HG02884 (cell line): Measurements from ENCODE around the gene TNFRSF4.

Source experiments
- ATAC-seq: cut with Tn5 transposase; IDR thresholded peaks from one replicate; pipeline ENCODE4 v1.9.1; 2021; ENCODE audit warnings: mild to moderate bottlenecking, moderate library complexity; ENCODE audit not compliant: unreplicated experiment

TNFRSF4 gene

DNA sequence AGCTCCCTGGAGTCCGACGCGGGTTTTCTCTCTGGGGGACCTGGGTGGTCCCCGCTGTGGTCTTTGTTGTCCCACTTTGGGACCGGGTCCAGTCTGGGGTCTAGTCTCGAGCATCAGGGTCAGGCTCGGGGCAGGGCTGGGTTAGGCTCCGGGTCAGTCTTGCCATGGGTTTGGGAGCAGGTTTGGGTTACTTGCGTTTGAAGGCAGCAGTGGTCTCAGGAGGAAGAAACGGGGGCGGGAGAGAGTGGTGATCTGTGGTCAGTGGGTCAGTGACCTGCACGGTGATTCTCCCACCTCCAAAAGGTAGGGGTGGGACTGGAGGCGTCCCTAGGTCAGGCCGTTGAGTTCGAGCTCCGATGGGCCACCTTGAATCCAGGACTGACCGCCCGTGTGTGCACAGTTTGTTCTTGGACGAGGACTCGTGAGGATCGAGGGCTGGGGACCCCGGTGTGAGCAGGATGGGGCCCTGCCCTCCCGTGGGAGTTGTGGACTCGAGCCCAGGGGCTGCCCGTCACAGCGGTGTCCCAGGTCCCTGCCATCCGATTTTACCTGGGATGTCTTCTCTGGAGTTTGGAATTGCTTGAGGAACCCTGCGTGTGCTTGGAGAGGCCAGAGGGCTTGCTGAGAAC is 20.3 kb upstream of the TNFRSF4 start:
- ATAC-seq, result no peak

GRCh38 chr1:1233567-1233892 is 19.6 kb upstream of the TNFRSF4 start:
- ATAC-seq, result no peak

- ATAC-seq, result no peak
Measured at GRCh38 chr1:1232796-1233566, 19.0 kb upstream of the TNFRSF4 start.

DNA sequence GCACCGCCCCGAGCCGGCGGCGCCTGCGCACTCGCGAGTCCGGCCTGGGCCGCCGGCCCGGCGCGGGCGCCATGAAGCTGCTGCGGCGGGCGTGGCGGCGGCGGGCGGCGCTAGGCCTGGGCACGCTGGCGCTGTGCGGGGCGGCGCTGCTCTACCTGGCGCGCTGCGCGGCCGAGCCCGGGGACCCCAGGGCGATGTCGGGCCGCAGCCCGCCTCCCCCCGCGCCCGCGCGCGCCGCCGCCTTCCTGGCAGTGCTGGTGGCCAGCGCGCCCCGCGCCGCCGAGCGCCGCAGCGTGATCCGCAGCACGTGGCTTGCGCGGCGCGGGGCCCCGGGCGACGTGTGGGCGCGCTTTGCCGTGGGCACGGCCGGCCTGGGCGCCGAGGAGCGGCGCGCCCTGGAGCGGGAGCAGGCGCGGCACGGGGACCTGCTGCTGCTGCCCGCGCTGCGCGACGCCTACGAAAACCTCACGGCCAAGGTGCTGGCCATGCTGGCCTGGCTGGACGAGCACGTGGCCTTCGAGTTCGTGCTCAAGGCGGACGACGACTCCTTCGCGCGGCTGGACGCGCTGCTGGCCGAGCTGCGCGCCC is 18.3 kb upstream of the TNFRSF4 start, which contains the start of gene B3GALT6:
Gene B3GALT6, plus strand, starts transcription at position 30 of the 588 bp plus-strand sequence. Its CDS starts 42 bp downstream, at position 72.
- ATAC-seq, result no peak

- peak; percentile 88 for ATAC-seq
Measured at GRCh38 chr1:1231400-1232207, 17.7 kb upstream of the TNFRSF4 start, which contains the start of gene SDF4. Gene SDF4 (minus strand): TSS chr1:1232001. CDS start chr1:1228772, 3,229 bp downstream.

- no peak for ATAC-seq
Measured at GRCh38 chr1:1230656-1231399, 16.9 kb upstream of the TNFRSF4 start.

DNA sequence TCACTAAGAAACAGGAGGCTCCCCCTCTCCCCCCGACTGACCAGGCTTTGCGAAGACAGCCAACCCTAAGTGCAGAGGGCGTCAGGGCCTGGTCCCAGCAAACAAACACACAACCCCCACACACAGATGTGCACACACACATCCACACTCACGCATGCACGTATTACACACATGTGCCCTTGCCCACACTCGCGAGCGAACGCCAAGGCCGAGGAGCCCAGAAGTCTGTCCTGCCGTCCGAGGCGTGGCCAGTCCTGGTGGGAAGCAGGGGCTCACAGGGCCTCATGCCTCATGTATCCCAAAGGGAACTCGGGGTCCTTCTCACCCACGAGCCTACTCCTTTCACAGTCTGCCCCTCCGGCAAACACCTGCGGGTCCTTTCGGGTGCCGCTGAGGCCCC is 15.8 kb upstream of the TNFRSF4 start:
- ATAC-seq, result no peak

DNA sequence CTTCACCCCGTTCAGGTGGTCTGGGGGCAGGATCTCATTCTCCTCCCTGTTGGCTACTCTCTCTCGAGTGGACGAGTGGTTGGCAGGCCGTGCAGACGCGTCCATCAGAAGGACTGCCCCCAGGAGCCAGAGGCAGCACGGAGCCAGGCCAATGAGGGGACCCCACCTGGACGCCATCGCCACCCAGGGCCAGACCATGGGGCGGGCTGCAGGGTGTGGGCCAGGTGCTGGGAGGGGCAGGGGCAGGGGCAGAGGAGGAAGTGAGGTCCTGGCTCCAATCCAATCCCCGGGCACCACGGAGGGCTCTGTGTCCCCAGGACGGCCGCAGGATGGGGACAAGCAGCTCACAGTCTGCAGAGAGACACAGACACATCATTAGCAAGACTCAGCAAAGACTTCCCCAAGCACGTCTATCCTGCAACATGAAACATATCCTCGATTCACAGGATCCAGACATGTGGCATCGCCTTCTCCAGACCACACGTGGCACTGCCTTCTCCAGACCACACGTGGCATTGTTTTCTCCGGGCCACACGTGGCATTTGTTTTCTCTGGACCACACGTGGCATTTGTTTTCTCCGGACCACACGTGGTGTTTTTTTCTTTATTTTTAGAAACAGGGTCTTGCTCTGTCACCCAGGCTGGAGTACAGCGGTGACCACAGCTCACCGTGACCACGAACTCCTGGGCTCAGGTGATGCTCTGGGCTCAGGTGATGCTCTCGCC is 14.8 kb upstream of the TNFRSF4 start:
- ATAC-seq, result no peak

- ATAC-seq, result no peak
Measured at GRCh38 chr1:1228187-1228586, 14.2 kb upstream of the TNFRSF4 start.

GRCh38 chr1:1227386-1227785 is 13.4 kb upstream of the TNFRSF4 start:
- ATAC-seq, result no peak

DNA sequence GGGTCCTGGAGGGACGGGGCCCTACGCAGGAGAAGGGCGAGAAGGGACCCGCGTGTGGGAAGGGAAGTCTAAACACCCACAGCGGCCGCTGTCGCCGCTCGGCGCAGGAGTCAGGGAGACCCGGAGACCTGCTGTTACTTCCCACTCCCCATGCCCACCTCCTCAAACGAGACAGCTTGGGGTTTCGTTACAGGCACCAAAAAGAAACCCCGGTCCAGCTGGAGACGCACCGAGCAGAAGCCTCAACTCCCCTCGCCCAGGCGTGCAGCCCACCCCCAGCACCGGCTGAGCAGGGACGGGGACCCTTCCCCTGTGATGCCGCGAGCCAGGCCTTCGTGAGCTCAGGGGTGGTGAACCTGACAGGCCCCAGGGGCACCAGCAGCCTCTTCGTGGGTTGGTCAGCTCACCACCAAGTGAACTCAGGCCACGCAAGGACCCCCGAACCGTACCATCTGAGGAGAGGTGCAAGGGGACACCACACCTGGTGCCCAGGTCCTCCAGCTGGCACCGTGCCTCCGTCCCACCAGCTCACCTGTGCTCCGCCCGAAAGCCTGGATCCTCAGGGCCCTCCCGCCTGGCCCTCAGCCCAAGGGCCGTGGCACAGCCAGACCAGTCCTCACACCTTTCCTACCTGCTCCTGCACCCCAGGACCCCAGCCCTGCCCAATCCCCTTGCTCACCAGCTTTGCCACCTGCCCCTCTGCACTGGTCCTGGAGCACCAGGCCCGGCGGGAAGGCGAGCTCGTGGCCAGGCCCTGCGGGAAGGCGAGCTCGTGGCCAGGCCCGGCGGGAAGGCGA is 12.8 kb upstream of the TNFRSF4 start:
- no peak for ATAC-seq

GRCh38 chr1:1225913-1226312 is 12.0 kb upstream of the TNFRSF4 start:
- no peak for ATAC-seq

DNA sequence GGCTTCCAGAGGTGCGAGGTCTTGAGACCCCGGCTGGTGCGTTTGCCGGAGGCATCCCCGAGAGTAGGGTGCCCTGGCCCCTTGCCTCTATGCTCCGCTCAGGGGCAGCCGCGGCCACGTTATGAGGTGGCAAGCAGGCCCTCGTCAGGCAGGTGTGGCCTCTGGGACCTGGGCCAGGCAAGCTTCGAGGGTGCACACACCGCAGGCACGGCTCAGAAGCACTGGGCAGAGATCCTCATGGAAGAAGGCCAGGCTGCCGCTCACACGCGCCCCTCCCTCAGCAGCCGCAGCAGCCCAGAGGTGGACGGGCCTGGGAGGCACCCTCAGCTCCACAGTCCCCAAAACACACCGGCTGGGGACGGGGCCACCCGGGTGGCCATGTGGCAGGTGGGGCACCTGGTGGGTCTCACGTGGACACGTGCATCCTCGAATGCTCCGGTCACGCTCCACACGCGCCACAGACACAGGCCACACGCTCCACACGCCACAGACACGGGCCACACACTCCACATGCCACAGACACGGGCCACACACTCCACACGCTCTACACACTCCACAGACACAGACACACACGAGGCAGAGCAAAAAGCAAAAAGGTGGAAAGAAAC is 11.4 kb upstream of the TNFRSF4 start:
- no peak for ATAC-seq

DNA sequence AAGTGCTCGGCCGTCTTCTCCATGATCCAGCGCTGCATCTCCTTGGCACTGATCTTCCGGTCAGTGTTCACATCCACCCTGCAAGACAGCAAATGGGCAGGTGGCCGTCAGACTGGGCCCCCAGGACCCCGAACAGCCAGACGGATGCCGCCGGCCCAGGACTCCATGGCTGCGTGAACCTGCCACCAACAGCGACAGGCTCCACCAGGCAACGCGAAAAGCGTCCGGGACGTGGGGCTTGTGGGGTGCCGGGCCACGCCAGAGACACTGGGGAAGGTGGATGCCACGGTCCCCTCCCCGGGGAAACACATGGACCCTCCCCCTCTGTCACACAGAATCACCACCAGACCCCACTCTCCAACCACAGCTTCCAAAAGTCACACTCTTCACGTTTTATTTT is 9.9 kb upstream of the TNFRSF4 start:
- ATAC-seq, result no peak

DNA sequence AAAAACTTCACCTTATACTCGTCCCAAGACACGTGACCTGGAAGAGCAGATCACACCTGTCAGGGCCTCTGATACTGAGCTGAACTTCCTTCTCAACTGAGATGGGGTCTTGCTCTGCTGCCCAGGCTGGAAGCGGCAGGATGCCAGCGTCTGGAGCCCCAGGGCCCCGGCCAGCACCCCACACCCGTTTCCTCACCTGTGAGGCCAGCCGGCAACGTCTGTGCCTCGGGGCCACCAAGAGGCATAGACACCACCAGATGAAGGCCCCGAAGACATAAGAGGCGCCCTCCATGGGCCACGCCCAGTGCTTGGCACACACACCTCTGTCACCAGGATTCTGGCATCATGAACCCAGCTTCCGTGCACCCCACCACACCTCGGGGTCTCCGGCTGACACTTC is 9.4 kb upstream of the TNFRSF4 start:
- ATAC-seq, result no peak

GRCh38 chr1:1222575-1223225 is 8.7 kb upstream of the TNFRSF4 start:
- ATAC-seq, result no peak

GRCh38 chr1:1221887-1222574 is 8.1 kb upstream of the TNFRSF4 start:
- no peak for ATAC-seq

DNA sequence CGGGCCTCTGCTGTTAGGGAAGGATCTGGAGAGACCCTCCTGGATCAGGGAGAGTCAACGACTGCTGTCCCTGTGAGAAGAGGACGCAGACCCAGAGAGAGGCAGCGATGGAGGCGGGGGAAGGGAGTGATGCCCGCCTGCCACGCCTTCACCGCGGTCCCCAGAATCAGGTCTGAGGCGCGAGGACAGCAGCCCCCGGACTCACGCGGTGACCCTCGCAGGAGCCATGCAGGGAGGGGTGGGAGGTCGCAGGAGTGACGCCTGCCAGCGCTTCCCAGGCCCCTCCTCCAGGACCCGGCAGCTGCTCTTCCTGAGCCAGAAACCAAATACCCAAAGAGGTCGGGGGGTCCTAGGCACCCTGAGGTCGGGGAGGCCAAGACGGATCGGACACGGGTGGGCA is 6.2 kb upstream of the TNFRSF4 start:
- ATAC-seq, result no peak
